ENCODE results near the gene STAM.
"Not testable (repeated sequence)": the region's sequence is repeated elsewhere in the genome, so short reads cannot be mapped to it uniquely, and the experiment has no call there.

The STAM gene

DNA sequence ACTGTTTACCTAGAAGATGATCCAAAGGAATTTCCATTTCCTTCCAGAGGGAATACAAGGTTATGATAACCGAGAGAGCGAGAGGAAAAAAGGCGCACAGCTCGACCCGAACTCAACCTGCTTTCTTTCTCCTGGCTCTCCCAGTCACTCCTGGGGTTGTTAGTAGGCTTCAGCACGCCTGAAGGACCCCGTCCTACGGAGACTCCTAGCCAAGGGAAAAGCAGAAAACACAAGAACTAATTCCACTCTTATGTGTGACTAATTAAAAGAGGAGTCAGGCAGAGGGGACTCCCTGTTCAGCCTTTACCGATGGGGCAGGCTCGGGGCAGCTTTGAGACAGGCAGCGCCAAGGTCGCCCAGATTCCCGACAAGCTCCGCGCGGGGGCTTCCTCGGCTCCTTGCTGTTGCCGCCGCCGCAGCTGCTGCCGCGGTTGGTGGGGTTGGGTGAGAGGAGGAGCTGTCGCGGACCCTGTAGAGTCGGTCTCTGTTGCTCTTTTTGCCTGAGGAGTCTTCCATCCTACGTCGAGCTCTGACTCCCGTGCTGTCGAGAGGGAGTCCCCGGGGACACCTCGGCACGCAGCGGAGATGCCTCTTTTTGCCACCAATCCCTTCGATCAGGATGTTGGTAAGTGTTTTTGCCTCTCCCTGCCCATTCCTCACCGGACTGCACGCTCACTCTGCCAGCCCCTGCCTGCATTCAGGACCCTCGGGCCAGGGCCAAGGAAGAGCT is at the start of gene STAM:
STAM (plus strand) TSS at position 397 of the 730 bp plus-strand sequence; CDS start at position 586, 189 bp downstream.
- FAIRE-seq (peak; percentile 32), DNase-seq (ENCODE audit: low spot score) (peak; percentile 90)

DNA sequence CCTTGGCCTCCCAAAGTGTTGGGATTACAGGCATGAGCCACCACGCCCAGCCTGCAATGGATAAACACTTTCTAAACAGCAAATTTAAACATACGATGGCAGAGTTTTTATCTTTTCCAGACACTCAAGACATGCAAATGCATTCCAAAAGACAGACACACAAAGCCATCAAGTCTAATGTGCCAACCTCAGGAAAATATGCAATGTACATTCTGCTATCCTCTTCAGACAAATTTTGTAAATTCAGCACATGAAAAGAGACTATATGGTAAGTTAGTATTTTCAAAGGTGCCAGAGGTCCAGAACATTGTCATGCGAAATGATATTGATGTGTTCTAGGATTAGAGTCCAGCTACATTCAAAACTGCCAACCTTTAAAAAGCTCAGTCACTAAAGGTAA is 46.6 kb upstream of the STAM start:
- FAIRE-seq (no peak), DNase-seq (ENCODE audit: low spot score) (no peak)

DNA sequence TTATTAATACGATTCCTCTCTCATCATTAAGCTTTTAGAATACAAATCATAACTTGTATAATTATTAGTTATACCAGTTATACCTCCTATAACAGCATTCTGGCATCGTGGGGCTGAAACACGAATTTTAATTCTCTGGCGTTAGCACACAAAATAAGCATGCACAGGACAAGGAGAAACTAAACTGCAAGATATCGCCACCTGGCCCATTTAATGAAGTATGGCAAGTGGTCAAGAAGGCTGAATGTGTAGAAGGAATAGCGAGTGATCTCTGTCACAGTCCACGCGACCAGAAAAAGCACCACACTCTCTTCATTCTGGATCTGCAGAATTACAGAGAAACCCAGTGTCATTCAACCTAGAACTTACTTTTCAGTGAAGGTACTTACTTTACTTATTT is 44.9 kb upstream of the STAM start:
- FAIRE-seq, result peak; percentile 52
- peak; percentile 37 for DNase-seq (ENCODE audit: low spot score)

DNA sequence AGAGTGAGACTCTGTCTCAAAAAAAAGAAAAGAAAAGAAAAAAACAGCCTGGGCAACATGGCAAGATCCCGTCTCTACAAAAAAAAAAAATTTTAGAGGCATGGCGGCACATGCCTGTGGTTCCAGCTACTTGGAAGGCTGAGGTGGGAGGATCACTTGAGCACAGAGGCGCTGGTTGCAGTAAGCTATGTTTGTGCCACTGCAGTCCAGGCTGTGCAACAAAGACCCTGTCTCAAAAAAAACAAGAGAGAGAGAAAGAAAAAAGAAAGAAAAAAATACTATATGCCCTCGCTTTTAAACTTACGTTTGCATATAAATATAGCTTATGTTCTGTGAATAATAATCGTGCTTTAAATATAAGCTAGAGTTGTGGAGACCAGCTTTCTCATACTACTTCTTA is 38.0 kb upstream of the STAM start:
- FAIRE-seq, result no peak

DNA sequence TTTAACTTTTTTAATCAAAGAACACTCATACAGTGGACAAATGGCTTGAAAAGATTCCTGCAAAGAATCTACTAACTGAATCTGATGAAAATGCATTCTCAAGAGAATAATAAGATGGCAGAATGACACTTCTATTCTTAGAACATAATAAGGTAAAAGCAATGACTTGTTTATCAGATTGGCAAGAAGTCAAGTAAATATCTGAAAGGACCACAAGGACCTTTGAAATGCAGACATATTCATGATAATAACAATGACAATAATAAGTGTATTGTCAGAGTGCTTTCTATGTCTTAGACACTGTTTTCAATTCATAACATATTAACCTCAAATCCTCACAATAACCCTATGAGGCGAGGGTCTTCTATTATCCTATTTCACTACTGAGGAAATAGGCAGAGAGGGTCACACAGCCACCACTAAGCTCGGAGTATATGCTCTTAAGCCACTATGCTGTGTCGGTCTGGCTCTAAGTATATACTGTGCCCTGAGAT is 37.4 kb upstream of the STAM start:
- no peak for DNase-seq (ENCODE audit: low spot score)
- no peak for FAIRE-seq

More for the DNA sequence above, 38.0 kb upstream of the STAM start:
- DNase-seq (ENCODE audit: low spot score), result no peak

DNA sequence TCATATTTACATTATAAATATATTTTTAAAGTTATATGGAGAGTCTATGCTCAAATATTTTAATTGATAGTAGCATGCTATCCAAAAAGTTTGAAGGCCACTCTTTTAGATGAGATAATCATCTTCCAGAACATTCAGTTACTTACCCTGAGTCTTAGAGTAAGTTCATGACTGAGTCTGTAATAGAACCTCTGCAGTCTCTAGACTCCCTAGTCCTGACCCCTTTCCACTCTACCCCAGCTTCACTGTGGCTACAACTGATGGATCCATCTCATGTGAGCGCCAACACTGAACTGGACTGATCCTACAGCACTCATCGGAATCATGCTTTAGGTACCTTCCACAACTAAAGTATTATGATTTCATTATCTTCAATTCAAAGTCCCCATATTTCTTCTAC is 36.9 kb upstream of the STAM start:
- no peak for DNase-seq (ENCODE audit: low spot score)
- no peak for FAIRE-seq

DNA sequence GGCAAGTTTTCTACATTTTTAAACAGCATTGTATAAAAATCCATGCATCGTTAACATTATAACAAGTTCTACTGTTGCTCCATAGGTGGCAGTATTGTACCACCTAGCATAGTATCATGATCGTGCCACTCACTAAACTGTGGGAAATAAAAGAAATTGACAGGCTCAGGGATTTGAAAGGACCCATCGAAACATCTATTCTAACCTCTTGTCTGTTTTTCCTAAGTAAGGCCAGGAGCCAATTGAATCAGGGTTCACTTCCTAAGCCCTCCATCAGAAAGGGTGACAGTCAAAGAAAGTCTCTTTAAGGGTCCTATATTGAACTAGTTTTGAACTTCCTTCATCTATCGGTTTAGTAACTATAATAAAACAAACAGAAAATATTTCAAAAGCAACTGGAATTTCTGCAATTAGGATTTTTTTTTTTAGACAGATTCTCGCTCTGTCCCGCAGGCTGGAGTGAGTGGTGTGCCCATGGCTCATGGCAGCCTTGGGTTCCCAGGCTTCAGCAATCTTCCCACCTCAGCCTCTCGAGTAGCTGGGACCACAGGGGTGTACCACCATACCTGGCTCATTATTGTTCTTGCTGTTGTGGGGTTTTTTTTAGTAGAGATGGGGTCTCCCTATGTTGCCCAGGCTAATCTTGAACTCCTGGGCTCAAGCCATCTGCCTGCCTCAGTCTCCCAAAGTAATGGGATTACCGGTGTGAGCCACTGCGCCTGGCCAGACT is 36.2 kb upstream of the STAM start:
- FAIRE-seq, result peak; percentile 9
- peak; percentile 41 for DNase-seq (ENCODE audit: low spot score)

DNA sequence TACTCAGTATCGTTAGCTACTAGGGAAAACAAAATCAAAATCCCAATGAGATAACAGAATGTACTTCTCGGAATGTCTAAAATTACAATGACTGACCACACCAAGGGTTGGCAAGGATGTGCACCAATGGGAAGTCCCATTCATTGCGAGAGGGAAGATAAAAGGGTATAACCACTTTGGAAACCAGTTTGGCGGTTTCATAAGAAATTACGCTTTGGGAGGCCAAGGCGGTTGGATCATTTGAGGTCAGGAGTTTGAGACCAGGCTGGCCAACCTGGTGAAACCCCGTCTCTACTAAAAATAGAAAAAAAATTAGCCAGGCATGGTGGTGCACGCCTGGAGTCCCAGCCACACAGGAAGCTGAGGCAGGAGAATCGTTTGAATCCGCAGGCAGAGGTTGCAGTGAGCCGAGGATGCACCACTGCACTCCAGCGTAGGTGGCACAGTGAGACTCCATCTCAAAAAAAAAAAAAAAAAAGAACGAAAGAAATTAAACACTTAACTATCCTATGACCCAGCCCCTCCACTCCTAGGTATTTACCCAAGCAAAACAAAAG is 34.4 kb upstream of the STAM start:
- DNase-seq (ENCODE audit: low spot score) (no peak), FAIRE-seq (no peak)

DNA sequence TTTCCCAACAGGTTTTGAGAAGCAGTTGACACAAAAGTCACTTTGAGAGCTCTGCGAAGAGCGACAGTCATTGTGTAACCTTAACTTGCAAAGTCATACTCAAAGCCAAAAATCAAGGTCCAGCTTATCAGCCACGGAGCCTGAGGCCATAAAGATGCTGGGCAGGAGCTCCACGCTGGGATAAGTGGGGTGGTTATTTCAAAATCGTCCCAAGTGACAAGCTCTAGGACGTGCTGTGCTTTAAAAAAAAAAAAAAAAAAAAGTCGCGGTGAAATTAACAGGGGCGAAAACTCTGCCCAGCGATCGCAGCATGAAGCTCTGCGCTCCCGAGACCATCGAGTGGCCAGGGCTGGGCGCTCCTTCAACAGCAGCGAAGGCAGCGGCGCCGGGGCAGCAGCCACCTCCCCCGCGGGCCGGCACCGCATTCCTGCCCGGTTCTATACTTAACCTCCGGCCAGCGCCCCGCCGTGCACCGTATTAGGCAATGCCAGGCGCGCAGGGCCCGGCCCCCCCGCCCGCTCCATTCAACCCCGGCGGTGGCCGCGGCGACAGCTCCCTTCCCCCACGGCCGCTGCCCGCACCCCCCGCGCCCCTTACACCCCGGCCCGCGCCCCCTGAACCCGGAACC is 27.4 kb upstream of the STAM start:
- FAIRE-seq (no peak), DNase-seq (ENCODE audit: low spot score) (peak; percentile 73)

DNA sequence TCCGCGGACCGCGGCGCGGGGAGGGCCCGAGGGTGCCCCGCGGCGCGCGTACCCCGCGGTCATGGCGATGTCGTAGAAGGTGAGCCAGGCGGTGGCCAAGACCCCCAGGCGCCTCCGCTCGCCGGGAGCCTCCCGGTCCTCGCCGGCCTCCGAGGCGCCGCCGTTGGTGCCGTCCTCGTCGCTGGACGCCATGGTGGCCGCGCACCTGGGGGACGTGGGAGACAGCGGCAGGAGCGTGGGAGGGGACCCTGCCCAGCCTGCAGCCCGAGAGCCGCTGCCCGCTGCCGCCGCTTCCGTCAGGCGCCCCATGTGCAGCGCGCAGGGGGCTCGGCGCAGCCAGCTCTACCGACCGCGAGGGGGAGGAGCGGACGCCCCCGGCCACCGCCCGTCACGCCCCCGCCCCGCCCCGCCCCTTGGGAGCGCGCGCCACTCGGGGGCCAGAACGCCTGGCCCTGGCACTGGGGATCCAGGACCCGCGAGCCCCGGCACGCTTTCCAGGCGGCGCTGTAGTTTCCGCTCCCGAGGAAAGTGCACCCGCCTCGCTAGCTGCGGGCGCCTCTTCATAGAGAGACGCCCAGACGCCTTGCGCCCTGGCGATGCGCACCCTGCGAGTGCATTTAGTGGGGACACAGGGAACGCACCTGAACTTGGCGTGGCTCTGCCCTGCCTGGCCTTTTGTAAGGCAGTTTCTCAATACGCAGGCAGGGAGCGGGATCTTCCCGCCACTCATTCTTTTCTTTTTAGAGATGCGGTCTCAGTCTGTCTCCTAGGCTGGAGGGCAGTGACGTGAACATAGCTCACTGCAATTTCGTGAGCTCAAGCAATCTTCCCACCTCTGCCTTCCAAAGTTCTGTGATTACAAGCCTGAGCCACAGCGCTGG is 26.7 kb upstream of the STAM start, which contains the start of gene HACD1:
HACD1 (minus strand) TSS at position 344 of the 881 bp plus-strand sequence; CDS start at position 309, 35 bp downstream.
- DNase-seq (ENCODE audit: low spot score) (peak; percentile 94), FAIRE-seq (peak; percentile 30)

DNA sequence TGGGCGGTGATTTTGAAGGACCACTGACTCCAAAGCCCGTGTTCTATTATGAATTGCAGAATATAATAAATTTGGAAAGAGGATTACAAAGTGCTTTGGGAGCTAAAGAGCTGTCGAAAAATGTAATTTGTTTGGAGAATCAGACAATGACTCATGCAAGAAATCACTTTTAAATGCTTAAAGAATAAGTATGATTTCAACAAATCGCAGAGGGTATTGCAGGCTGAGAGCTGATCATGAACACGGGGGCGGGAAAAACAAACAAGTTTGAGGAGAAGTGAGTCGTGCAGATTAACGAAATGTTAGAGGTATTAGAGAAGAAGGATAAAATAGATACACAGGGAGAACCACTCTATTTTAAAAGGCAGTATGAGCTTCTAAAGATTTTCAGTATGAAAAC is 21.9 kb upstream of the STAM start:
- FAIRE-seq (no peak), DNase-seq (ENCODE audit: low spot score) (no peak)

DNA sequence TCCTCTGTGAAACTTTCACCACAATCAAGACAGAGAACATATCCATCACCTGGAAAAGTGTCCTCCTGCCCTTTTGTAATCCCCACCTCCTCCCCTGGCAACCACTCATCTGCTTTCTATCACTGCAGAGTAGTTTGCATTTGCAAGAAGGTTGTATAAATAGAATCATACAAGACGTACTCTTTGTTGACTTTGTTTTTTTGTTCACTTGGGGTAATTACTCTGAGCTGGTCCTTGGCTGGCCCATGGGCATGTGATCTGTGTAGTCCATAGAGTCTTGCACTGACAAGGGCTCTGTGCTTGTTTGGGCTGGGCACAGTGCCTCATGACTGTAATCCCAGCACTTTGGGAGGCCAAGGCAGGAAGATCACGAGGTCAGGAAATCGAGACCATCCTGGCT is 19.0 kb upstream of the STAM start:
- FAIRE-seq (no peak), DNase-seq (ENCODE audit: low spot score) (no peak)

DNA sequence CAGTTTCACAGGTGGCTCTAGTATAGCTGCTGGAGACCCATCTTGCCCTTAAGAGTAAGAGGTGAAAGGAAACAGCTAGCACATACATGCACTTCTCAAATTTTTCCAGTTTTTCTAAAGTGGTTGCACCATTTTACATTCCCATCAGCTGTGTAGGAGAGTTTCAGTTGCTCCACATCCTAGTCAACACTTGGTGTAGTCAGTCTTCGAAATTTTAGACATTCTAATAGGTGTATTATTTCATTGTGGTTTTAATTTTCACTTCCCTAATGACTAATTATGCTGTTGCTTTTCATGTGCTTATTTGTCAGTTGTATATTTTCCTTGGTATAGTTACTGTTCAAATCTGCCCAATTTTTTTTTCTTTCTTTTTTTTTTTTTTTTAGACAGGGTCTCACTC is 17.3 kb upstream of the STAM start:
- FAIRE-seq (no peak), DNase-seq (ENCODE audit: low spot score) (no peak)

DNA sequence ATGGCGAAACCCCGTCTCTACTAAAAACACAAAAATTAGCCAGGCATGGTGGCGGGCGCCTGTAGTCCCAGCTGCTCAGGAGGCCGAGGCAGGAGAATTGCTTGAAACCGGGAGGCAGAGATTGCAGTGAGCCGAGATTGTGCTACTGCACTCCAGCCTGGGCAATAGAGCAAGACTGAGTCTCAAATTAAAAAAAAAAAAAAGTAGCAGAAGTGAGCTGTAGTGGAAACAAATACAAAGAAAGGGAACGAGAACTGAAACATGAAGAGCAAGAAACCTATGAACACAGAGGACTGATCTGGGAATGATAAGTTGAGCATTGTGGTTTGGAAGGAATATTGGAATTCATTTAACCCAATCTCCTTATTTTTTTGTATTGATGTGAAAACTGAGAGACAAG is 11.4 kb upstream of the STAM start:
- not testable (repeated sequence) for FAIRE-seq; DNase-seq (ENCODE audit: low spot score)

DNA sequence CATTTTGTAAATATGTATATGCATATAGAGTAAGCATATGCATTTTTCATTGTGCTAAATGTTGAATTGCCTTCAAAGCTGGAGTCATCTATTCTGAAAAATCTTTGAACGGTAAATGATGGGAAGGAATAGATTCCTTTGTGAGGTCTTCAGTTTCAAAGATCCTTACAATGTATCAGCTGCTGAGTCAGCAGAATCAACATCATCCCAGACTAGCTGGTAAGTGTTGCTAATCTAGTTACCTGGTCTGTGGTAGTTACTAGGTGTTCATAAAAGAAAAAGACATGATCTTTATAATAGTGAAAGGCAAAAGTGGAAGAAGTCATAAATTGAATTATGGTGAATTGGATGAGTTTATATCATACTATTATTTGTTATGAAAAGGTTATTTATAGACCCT is 10.6 kb upstream of the STAM start:
- FAIRE-seq (no peak), DNase-seq (ENCODE audit: low spot score) (no peak)

DNA sequence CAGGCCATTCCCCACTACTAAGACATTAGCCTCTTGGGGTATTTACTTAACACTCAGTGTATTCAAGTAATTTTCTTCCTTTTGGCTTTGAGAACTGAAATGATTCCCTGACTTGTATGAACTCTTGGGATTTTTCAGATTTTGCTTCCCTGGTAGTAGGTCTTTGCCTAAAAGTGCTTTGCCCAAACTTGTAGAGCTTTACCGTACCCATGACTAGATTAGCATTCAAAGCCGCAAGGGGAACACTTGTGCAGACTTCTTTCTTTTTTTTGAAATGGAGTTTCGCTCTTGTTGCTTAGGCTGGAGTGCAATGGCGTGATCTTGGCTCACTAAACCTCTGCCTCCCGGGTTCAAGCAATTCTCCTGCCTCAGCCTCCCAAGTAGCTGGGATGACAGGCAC is 6.1 kb upstream of the STAM start:
- no peak for FAIRE-seq
- no peak for DNase-seq (ENCODE audit: low spot score)

DNA sequence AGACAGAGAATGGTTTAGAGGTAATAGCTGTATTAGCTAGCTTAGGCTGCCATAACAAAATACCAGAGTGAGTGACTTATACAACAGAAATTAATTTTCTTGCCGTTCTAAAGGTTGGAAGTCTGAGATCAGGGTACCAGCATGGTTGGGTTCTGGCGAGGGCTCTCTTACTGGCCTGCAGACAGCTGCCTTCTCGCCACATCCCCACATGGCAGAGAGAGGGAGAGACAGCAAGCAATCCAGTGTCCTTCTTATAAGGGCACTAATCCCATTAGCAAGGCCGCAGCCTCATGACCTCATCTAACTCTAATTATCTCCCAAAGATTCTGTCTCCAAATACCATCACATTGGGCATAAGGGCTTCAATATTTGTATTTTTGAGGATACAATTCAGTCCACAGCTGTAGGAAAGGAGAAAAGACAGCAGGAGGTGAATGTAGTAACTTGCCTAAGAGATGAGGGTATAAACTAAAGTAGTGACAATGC is 3.6 kb upstream of the STAM start:
- no peak for DNase-seq (ENCODE audit: low spot score)
- FAIRE-seq, result no peak

DNA sequence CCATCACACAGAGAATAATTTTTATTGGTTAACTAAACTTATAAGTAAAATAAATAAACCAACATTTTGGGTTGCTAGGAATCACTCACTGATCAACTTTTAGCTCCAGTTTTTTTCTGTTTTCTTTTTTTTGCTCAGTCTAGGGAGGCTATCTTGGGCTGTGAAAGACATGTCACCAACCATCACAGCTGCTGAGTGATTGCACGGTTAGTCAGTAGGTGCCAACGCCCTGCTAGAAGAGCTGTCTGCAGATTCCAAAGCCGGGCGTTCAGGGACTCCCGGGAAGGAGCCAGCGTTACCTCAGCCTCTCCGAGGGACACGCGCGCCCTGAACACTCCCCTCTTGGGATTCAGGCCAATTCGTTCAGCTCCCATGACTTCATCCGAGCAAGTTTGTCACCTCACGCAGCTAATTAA is 604 bp upstream of the STAM start:
- FAIRE-seq (no peak), DNase-seq (ENCODE audit: low spot score) (peak; percentile 77)

DNA sequence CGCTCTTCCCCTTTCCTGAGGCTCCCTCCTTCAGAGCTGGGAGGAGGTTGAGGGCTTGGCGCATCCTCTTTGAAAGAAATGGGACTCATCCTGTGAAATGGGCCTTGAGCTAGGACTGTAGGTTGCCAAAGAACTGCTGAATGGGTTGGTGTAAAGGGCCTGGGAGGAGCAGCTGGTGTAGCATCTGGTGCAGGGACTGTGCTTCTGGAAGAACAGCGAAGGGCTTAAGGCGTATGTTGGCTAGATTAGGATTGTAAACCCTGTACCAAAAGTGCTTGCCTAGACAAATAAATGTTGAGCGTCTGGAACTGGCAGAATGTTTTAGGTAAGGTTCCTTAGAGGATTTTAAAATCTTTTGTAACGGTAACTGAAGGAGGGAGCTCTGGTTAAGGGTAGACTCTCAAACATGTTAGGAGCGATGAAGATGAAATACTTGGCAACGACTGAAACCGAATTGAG is 563 bp downstream of the STAM start:
- DNase-seq (ENCODE audit: low spot score) (peak; percentile 16), FAIRE-seq (no peak)

DNA sequence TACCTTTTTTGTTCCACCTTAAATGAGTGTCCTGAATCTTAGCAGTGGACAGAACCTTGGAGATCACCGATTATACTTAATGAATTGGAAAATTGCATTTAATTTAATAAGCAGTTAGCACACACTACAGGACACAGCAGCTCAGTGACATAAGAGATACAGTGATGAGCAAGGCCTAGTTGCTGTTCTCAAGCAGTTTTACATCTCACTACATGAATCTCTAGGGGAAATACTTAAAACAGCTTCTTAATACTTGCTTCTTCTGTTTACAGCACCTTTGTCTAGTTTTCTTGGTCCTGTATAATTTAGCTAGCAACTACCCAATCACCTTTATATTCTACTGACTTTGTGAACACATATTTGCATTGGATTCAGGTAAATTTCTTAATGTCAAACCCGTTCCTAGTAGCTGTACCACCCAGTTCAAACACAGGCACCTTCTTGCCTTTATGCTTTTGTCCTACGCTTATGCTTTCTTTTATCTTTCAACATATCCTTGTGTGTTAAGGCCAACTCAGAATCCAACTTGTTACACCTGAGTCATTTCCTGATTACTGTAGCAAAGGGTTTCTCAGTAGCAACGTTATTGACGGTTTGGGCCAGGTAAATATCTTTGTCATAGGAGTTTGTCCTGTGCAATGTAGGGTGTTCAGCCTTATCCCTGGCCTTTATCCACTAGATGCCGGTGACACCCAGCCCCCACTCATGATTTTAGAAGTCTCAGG is 1.8 kb downstream of the STAM start:
- FAIRE-seq (no peak), DNase-seq (ENCODE audit: low spot score) (no peak)
